Transverse colon (tissue), 4 donors: ENCODE data around the gene AIFM1. TPM values are rescaled to one million over a fixed set of nuclear protein-coding genes. Genes with fewer than 3 reads are reported as not detected.

Experiments used
- DNase-seq: peaks from one replicate; pipeline ENCODE4 v3.0.0-alpha.2; 2019
- H3K27ac ChIP-seq, 4 donors: fragments of 200-600 bp; sonication (generic); 2 replicates each; pipeline ENCODE4 v1.5.1; 2016 to 2018; ENCODE audit warnings: inconsistent platforms in 4 of 4
- H3K27me3 ChIP-seq: fragments of 200-600 bp; sonication (generic); 2 replicates; pipeline ENCODE4 v1.5.1; 2017; ENCODE audit warnings: inconsistent platforms
- H3K36me3 ChIP-seq, 4 donors: fragments of 200-600 bp; sonication (generic); 2 replicates each; pipeline ENCODE4 v1.5.1; 2017 to 2019; ENCODE audit warnings: inconsistent platforms in 4 of 4
- H3K4me1 ChIP-seq, 4 donors: fragments of 200-600 bp; sonication (generic); 2 replicates each; pipeline ENCODE4 v1.5.1; 2017 to 2020; ENCODE audit warnings: inconsistent platforms in 4 of 4
- H3K4me3 ChIP-seq, 4 donors: fragments of 200-600 bp; sonication (generic); 1 replicate in 1 of 4; 2 replicates in 3 of 4; pipeline versions ENCODE4 v1.5.1 to v1.6.1; 2017 to 2019; ENCODE audit warnings: inconsistent platforms in 4 of 4
- H3K9me3 ChIP-seq, 2 donors: fragments of 200-600 bp; sonication (generic); 2 replicates each; pipeline ENCODE4 v1.5.1; 2017 to 2019; ENCODE audit warnings: inconsistent platforms in 2 of 2
- EP300 ChIP-seq: sonication (generic); formaldehyde crosslinking; IDR thresholded peaks from one replicate; pipeline ENCODE4 v1.6.1; 2017; ENCODE audit warnings: antibody characterized with exemption, low read depth
- POLR2A ChIP-seq: fragments of 450-650 bp; IDR thresholded peaks from one replicate; pipeline ENCODE4 v1.6.1; 2016; ENCODE audit warnings: antibody characterized with exemption, mild to moderate bottlenecking, moderate library complexity
- POLR2AphosphoS5 ChIP-seq, 3 donors: sonication (generic); formaldehyde crosslinking; IDR thresholded peaks; one replicate each; pipeline ENCODE4 v1.6.1; 2016; ENCODE audit warnings: antibody characterized with exemption in 3 of 3
- WGBS, 2 donors: methylation state at CpG; one replicate each; pipeline ENCODE4 v1.1.5; 2018; ENCODE audit warnings: low coverage in 1 of 2; 5-methylcytosine and 5-hydroxymethylcytosine counted together
- in situ Hi-C, 4 donors: fragments of 200-750 bp; cut with MboI; loops; one replicate each; pipeline versions ENCODE4 v1.15.0 to v1.15.1; 2017; ENCODE audit warnings: low sequenced_read_pairs in 3 of 4, low pct_ligation_motif_present in 1 of 4, low pct_unique_long_range_greater_than_20kb in 1 of 4
- intact Hi-C: fragments of 100-400 bp; cut with DNase I; formaldehyde crosslinking; loops from one replicate; pipeline ENCODE4 v1.15.1; 2023; ENCODE audit warnings: low total_unique reads
- total RNA-seq, 4 donors: library from RNA; depleted of rRNA; stranded (reverse); fragments of >200 nt; gene quantifications; one replicate each; pipeline ENCODE4 v1.1.0, GENCODE V29; 2016
- TF ChIP-seq, protein P1 (sequence below), 5 experiments: fragments of 200-600 bp in 3 of 5; fragments of 450-650 bp in 2 of 5; sonication (generic) in 3 of 5; IDR thresholded peaks; 1 replicate in 2 of 5; 2 replicates in 3 of 5; pipeline ENCODE4 v1.5.1; 2016 to 2017; ENCODE audit warnings: antibody characterized with exemption in 5 of 5, inconsistent platforms in 3 of 5, mild to moderate bottlenecking in 2 of 5, moderate library complexity in 1 of 5

AIFM1 gene
- total RNA-seq, 4 donors from 2014 or later = 5.6 to 39.5 (median 28.1) TPM

DNA sequence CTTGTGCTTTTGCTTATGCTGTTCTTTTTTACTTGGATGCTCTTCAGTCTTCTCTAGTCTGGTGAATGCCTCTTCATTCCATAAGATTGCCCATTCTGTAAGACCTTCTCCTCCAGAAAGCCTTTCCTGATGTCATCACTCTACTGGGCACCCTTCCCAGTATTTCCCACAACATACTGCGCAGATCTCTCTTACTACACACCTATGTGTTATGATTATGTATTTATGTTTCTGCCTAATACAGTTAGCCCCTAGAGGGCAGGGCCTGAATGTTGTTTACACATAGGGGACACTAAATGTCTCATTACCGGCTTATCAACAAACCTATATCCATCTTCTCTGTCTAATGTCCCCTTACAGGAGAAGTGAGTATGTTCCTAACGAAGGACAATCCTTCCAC lies 21.1 kb downstream of the AIFM1 start:
- intact Hi-C loops = no loop called here
- peaks cover 0 to 4% (median 0%) of the 10 kb centered on the region in 4 donors for H3K36me3 ChIP-seq
- H3K4me3 ChIP-seq = no peak overlapping the region
- WGBS, 2 donors = 78 to 80% methylated on average over 1 to 3 of the region's 3 CpGs
- no peak for DNase-seq
- H3K9me3 ChIP-seq = no peaks in the 10 kb centered on the region
- H3K27ac ChIP-seq = no peak overlapping the region
- H3K27me3 ChIP-seq = no peaks in the 10 kb centered on the region
- TF ChIP-seq POLR2AphosphoS5 (IDR thresholded peaks at IDR 0.05) = no peak
- TF ChIP-seq EP300 = no peak
- TF ChIP-seq, protein P1, sequence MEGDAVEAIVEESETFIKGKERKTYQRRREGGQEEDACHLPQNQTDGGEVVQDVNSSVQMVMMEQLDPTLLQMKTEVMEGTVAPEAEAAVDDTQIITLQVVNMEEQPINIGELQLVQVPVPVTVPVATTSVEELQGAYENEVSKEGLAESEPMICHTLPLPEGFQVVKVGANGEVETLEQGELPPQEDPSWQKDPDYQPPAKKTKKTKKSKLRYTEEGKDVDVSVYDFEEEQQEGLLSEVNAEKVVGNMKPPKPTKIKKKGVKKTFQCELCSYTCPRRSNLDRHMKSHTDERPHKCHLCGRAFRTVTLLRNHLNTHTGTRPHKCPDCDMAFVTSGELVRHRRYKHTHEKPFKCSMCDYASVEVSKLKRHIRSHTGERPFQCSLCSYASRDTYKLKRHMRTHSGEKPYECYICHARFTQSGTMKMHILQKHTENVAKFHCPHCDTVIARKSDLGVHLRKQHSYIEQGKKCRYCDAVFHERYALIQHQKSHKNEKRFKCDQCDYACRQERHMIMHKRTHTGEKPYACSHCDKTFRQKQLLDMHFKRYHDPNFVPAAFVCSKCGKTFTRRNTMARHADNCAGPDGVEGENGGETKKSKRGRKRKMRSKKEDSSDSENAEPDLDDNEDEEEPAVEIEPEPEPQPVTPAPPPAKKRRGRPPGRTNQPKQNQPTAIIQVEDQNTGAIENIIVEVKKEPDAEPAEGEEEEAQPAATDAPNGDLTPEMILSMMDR (IDR thresholded peaks at IDR 0.05) = no peak
- TF ChIP-seq POLR2A = no peak
- H3K4me1 ChIP-seq = no peaks in the 10 kb centered on the region
- in situ Hi-C loops = no loop called here

DNA sequence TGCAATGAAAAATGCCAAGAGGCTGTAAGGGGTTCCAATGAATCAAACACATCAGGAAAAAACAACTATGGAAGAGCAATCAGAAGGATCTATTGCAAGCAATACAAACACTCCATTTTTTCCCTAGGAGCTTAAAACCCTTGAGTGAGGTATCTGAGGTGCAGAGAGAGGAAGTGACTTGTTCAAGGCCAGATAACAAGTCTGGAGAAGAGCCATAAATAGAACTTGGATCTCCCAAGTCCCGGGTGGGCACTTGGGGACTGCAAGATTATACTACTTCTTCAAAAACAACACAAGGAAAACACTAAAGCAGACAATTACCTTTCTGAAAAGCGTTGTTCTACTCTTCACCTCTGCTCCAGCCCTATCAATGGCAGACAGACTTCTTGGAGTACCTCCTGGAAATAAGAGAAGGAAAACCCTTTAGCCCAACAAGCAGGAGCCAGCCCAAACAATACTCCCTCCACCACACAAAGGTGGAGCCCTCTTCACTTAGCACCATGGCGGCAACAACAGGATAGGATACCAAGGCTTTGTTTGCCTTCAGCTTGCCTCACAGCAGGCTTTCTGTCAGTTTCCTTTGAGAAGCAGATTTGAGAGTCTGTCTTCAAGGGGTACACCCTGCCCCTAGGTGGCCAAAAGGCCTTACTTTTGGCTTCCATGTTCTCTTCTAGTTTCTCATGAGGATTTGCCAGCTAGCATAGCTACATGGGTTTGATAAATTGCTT lies 26.0 kb downstream of the AIFM1 start:
- Histone ChIP-seq H3K4me3 (no peak overlapping the region), H3K4me1 (no peaks in the 10 kb centered on the region), H3K27me3 (no peaks in the 10 kb centered on the region), H3K36me3 (peaks cover 0 to 4% (median 0%) of the 10 kb centered on the region in 4 donors), H3K27ac (no peak overlapping the region), H3K9me3 (no peaks in the 10 kb centered on the region)
- in situ Hi-C loops = no loop called here
- intact Hi-C loops = no loop called here
- TF ChIP-seq EP300 (no peak), POLR2AphosphoS5 (IDR thresholded peaks at IDR 0.05) (no peak), POLR2A (no peak)
- TF ChIP-seq, protein P1 (IDR thresholded peaks at IDR 0.05) = no peak
- 38 to 44% methylated on average over 1 to 3 of the region's 3 CpGs for WGBS, 2 donors
- DNase-seq = no peak

DNA sequence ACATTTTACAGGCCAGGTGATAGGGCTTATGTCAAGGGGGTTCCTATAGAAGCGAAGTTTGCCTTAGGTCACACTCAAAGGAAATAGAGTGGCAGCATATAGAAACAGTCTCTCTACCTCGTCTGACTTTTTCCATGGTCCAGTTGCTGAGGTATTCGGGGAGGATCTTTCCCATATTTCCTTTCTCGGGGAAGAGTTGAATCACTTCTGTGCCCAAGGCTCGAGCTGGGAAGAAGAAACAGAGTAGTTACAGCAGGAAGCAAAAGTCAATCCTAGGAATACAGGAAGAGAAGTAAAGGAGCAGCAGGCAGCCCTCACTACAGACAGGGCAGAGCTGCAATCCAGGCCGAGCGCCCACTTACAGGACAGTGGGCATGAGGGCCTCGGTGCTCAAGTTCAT lies 28.7 kb downstream of the AIFM1 start:
- Histone ChIP-seq H3K27ac (no peak overlapping the region), H3K36me3 (peaks cover 0 to 4% (median 0%) of the 10 kb centered on the region in 4 donors), H3K4me3 (no peak overlapping the region), H3K4me1 (no peaks in the 10 kb centered on the region), H3K27me3 (no peaks in the 10 kb centered on the region), H3K9me3 (no peaks in the 10 kb centered on the region)
- no peak for DNase-seq
- no peak for TF ChIP-seq POLR2A
- TF ChIP-seq, protein P1 (IDR thresholded peaks at IDR 0.05) = no peak
- no peak for TF ChIP-seq POLR2AphosphoS5 (IDR thresholded peaks at IDR 0.05)
- no peak for TF ChIP-seq EP300
- intact Hi-C loops = no loop called here
- in situ Hi-C loops = no loop called here
- WGBS, 2 donors = 87% methylated on average over 8 of the region's 8 CpGs; no CpG with 5 or more reads in 1 of the 2 donors

DNA sequence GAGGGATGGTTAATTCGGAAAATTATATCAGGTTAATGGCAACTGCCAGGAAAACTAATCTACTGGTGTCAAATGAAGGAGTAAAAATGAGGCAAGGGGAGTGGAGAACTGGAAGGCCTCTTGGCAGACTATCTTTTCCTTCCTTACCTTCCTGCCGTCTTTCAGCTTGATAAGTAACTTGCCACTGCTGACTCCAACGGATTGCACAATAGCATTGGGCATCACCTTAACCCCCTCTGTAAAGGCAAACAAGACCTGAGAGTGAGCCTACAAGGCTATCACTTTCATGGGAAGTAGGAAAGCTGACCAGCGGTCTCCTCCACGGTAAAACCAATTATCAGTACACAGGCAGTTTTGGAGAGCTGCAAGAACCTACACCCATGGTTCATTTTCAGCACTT lies 29.1 kb downstream of the AIFM1 start:
- peaks cover 0 to 4% (median 0%) of the 10 kb centered on the region in 4 donors for H3K36me3 ChIP-seq
- in situ Hi-C loops = no loop called here
- no peak overlapping the region for H3K4me3 ChIP-seq
- no peak for DNase-seq
- no peaks in the 10 kb centered on the region for H3K27me3 ChIP-seq
- TF ChIP-seq EP300 (no peak), POLR2A (no peak), POLR2AphosphoS5 (IDR thresholded peaks at IDR 0.05) (no peak)
- TF ChIP-seq, protein P1 (IDR thresholded peaks at IDR 0.05) = no peak
- intact Hi-C loops = no loop called here
- no peak overlapping the region for H3K27ac ChIP-seq
- no peaks in the 10 kb centered on the region for H3K9me3 ChIP-seq
- WGBS, 2 donors = 80 to 93% methylated on average over 2 to 5 of the region's 5 CpGs
- no peaks in the 10 kb centered on the region for H3K4me1 ChIP-seq
